GM10266 (cell line): ENCODE results near the gene ADH4.
"Not testable (repeated sequence)": the region's sequence is repeated elsewhere in the genome, so short reads cannot be mapped to it uniquely, and the experiment has no call there.

ENCODE experiments used
- DNase-seq: peaks from one replicate; pipeline ENCODE4 v3.0.0; 2012; ENCODE audit errors: extremely low spot score
- TF ChIP-seq, protein P1 (sequence below): IDR thresholded peaks from 2 replicates; pipeline ENCODE4 v1.5.1; 2012; ENCODE audit warnings: mild to moderate bottlenecking, low read depth; ENCODE audit not compliant: control insufficient read depth, insufficient read depth; ENCODE audit errors: missing control alignments

The ADH4 gene

DNA sequence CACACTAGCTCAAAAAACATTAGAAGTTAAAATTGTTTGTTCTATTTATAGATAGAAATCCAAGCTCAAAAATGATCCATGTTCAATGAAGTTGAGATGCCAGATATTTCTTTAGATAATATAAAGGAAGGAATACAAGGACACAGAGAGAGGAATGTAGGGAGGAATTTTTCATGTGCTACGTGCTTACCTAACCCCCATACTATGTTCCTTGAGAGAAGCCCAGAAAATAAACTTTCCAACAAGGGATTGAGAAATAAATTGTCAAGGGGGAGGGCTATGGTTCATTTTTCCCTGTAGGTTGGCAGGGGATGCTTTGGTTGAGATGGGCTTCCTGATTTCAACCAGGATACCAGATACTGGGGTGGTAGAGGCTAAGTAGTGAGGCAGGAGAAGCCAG lies 39.9 kb downstream of the ADH4 start:
- TF ChIP-seq, protein P1, sequence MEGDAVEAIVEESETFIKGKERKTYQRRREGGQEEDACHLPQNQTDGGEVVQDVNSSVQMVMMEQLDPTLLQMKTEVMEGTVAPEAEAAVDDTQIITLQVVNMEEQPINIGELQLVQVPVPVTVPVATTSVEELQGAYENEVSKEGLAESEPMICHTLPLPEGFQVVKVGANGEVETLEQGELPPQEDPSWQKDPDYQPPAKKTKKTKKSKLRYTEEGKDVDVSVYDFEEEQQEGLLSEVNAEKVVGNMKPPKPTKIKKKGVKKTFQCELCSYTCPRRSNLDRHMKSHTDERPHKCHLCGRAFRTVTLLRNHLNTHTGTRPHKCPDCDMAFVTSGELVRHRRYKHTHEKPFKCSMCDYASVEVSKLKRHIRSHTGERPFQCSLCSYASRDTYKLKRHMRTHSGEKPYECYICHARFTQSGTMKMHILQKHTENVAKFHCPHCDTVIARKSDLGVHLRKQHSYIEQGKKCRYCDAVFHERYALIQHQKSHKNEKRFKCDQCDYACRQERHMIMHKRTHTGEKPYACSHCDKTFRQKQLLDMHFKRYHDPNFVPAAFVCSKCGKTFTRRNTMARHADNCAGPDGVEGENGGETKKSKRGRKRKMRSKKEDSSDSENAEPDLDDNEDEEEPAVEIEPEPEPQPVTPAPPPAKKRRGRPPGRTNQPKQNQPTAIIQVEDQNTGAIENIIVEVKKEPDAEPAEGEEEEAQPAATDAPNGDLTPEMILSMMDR: no peak
- DNase-seq: no peak

DNA sequence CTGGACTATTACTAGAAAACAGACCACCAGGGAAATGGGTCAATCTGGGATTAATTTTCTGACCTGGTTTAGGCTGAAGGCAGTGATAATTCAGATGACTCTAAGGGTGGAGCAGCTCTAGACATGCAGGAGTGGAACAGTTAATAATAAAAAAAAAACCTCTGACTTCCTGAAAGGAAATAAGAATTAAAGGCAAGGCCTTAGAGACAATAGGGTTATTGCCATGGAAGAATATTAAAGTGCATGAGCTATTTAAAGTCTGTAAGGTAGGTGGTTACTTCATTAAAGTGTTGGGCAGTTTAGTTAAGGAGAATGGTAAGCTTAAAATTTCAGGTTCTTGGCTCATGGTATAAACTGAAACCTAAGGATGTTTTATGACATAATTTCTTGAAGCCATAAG lies 40.9 kb downstream of the ADH4 start:
- no peak for DNase-seq
- TF ChIP-seq, protein P1: no peak

DNA sequence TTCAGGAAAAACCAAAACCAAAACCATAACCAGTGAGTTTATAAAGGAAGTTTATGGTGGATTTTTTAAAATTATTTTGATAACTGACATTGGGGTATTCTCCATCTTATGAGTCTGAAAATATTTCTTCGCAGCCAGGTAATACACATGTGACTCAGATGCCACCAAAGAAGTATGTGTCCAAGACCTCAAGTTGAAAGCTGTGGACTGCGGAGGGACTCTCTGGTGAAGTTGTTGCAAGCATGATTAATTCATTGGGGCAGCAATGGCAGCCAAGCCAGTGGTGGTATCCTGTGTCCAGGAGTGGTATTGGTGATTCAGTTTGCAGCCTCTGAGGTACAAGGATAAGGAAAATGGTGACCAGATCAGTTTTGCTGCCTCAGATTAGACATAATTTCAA lies 41.5 kb downstream of the ADH4 start:
- TF ChIP-seq, protein P1: no peak
- DNase-seq: no peak

DNA sequence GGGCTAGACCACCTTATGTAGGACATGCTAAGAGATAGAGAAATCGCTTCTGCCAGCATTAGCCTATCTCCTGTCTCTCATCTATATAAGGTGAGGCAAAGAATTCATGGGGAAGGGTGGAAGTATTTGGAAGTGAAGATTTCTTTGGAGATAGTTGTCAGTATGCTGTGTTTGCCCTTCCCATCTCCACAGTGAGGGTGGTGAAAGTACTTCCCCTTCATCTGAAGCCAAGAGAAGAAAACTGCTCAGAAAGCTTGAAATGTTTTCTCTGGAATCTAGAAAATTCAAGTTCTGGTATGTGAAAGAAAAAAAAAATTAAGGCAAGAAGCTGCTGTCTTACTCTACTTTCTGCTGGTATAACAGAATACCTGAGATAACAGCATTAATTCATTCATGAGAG lies 43.2 kb downstream of the ADH4 start:
- DNase-seq: no peak

DNA sequence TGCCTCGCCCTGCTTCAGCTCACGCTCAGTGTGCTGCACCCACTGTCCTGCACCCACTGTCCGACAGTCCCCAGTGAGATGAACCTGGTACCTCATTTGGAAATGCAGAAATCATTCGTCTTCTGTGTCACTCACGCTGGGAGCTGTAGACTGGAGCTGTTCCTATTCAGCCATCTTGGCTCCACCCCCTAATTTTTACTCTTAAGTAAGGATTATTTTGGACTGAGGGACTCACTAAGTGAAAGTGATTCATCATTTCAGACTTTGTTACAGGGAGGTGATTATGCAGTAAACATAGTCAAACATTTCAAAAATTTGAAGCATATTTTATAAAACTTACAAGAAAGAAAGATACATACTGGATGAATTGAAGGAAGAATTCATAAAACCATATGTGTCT lies 44.3 kb downstream of the ADH4 start:
- not testable (repeated sequence) for DNase-seq

More for the DNA sequence above, 43.2 kb downstream of the ADH4 start:
- TF ChIP-seq, protein P1: no peak

DNA sequence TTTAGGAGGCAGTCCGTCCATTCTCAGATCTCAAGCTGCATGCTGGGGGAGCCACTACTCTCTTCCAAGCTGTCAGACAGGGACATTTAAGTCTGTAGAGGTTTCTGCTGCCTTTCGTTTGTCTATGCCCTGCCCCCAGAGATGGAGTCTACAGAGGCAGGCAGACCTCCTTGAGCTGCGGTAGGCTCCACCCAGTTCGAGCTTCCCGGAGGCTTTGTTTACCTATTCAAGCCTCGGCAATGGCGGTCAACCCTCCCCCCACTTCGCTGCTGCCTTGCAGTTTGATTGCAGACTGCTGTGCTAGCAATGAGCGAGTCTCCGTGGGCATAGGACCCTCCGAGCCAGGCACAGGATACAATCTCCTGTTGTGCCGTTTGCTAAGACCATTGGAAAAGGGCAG lies 44.8 kb downstream of the ADH4 start:
- DNase-seq: no peak
- TF ChIP-seq, protein P1: no peak

DNA sequence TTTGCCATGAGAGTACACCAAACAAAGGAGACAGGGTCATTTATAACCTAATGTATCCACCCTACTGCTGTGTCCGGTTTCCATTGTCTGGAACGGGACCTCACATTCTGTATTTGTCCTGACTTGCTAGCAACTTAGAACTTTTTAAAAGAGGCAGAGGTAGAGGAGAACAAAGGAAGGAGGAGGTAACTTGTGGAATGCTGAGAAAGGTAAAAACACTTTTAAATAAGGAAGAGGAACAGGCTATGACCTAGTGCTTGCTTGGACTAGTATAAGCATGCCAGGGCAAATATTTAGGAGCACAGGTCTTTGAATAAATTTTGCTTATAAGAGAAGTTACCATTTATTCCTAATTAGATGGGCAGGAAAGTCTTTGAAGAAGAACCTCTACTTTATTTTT lies 52.3 kb downstream of the ADH4 start:
- not testable (repeated sequence) for DNase-seq

DNA sequence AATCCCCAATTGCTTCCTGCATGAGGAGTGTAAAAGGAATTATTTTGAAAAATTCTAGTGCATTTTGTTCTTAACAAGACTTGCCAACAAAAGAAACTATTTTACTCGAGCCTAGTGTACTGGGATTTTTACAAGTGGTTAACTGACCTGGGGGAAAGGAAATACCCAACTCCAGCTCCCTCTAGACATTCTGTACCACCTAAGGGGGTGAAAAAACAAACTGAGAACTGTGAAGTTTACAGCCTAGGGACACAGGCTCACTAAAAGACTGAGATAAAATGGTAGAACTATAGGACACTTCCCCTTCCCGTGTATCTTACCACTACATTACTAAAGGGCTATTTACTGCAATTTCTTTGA lies 52.9 kb downstream of the ADH4 start:
- no peak for DNase-seq
- TF ChIP-seq, protein P1: no peak

DNA sequence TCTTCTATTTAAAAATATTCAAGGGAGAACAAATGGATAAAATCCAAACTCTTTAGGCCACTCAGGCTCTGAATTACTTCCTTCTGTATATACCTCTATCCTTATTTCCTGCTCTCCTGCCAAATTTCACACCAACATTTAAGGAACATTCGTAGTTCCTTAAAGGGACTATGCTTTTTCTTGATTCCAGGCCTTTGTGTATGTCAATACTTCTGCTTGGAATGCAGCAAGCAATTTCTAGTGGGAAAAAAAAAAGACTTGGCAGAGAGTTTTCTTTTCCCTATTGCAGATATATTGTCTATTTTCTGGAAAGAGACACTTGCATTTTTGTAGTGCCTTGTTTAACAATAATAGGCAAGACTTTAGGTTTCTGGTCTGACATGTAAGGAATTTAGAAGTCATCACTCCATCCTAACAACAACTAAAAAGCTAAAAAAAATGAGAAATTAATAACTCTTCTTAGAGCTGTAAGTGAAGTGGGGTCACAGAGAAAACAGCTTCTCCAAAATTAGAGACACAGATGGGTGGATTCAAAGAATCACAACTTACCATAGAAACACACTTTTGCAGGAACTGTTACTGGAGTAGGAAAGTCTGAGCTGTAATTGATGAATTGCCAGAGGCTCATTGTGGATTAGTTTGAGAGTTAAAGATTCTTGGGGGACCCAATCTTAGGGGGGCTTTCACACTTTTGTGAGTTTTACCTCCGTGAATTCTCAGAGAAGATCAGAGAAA lies 53.4 kb downstream of the ADH4 start:
- no peak for DNase-seq
- TF ChIP-seq, protein P1: no peak
